Nephron (organoid): ENCODE measurements around the gene TUBB2B.
"Not testable (repeated sequence)": the region's sequence is repeated elsewhere in the genome, so short reads cannot be mapped to it uniquely, and the experiment has no call there.

Experiments
- H3K27ac Mint-ChIP-seq, 3 experiments: 2 replicates each; pipeline ENCODE4 v1.8.0; 2020; ENCODE audit warnings: mixed read lengths in 3 of 3, mild to moderate bottlenecking in 2 of 3, moderate library complexity in 1 of 3
- H3K27me3 Mint-ChIP-seq: 2 replicates; pipeline ENCODE4 v1.8.0; 2021; ENCODE audit warnings: low read depth, mild to moderate bottlenecking, moderate library complexity, mixed read lengths
- H3K36me3 Mint-ChIP-seq: 2 replicates; pipeline ENCODE4 v1.8.0; 2020; ENCODE audit warnings: low read depth, mixed read lengths
- H3K4me1 Mint-ChIP-seq: 2 replicates; pipeline ENCODE4 v1.8.0; 2020; ENCODE audit warnings: mixed read lengths
- H3K4me3 Mint-ChIP-seq, 3 experiments: 2 replicates each; pipeline ENCODE4 v1.8.0; 2020; ENCODE audit warnings: mild to moderate bottlenecking in 3 of 3, mixed read lengths in 3 of 3, moderate library complexity in 2 of 3
- H3K9me3 Mint-ChIP-seq: 2 replicates; pipeline ENCODE4 v1.8.0; 2020; ENCODE audit warnings: mixed read lengths
- TF ChIP-seq, protein P1 (sequence below), 3 experiments: fragments of 200-600 bp; sonication (generic); IDR thresholded peaks; one replicate each; pipeline ENCODE4 v1.5.0; 2021; ENCODE audit warnings: antibody characterized with exemption in 3 of 3; ENCODE audit not compliant: unreplicated experiment in 3 of 3

TUBB2B gene

GRCh38 chr6:3190779-3191178 lies 36.7 kb downstream of the TUBB2B start:
- Mint-ChIP-seq H3K36me3 (no peaks in the 10 kb centered on the region), H3K27me3 (peaks cover 8% of the 10 kb centered on the region), H3K27ac (no peak overlapping the region), H3K9me3 (no peaks in the 10 kb centered on the region), H3K4me1 (no peaks in the 10 kb centered on the region), H3K4me3 (no peak overlapping the region)
- TF ChIP-seq, protein P1, sequence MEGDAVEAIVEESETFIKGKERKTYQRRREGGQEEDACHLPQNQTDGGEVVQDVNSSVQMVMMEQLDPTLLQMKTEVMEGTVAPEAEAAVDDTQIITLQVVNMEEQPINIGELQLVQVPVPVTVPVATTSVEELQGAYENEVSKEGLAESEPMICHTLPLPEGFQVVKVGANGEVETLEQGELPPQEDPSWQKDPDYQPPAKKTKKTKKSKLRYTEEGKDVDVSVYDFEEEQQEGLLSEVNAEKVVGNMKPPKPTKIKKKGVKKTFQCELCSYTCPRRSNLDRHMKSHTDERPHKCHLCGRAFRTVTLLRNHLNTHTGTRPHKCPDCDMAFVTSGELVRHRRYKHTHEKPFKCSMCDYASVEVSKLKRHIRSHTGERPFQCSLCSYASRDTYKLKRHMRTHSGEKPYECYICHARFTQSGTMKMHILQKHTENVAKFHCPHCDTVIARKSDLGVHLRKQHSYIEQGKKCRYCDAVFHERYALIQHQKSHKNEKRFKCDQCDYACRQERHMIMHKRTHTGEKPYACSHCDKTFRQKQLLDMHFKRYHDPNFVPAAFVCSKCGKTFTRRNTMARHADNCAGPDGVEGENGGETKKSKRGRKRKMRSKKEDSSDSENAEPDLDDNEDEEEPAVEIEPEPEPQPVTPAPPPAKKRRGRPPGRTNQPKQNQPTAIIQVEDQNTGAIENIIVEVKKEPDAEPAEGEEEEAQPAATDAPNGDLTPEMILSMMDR (IDR thresholded peaks at IDR 0.05; ENCODE audit: unreplicated experiment in 3 of 3) = no peak

DNA sequence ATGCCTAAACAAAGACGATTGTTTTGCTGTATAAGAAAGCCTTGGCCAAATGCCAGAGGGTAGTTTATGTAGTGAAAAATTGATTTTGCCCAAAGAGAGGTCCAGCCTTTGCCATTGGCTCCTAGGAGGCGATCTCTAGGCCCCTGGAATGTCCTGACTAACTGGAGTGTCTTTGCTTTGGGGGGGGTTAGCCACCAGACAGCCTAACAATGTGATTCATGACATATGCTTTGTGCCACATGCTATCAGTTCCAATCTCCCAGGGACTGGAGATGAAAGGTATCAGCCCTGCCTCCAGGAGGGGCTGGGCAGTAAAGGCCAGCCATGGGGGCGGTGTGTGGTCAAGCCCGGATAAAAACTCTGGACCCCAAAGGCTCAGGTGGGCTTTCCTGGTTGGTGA lies 37.4 kb downstream of the TUBB2B start:
- H3K4me3 Mint-ChIP-seq = no peak overlapping the region
- no peaks in the 10 kb centered on the region for H3K9me3 Mint-ChIP-seq
- TF ChIP-seq, protein P1 (IDR thresholded peaks at IDR 0.05; ENCODE audit: unreplicated experiment in 3 of 3) = no peak
- H3K27me3 Mint-ChIP-seq = peaks cover 13% of the 10 kb centered on the region
- H3K27ac Mint-ChIP-seq = no peak overlapping the region
- H3K36me3 Mint-ChIP-seq = no peaks in the 10 kb centered on the region
- H3K4me1 Mint-ChIP-seq = no peaks in the 10 kb centered on the region

DNA sequence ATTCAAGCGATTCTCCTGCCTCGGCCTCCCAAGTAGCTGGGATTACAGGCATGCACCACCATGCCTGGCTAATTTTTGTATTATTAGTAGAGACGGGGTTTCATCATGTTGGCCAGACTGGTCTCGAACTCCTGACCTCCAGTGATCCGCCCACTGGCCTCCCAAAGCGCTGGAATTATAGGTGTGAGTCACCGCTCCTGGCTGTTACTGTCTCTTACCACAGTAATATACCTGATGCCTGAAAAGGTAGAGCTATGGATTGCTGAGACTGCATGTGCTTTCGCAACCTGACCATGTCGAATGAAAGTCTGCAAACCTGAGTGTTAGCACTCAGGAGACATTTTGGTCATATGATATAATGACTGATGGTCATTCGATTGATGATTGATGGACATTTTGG lies 38.3 kb downstream of the TUBB2B start:
- H3K36me3 Mint-ChIP-seq, H3K4me1 Mint-ChIP-seq, H3K27ac Mint-ChIP-seq, H3K4me3 Mint-ChIP-seq, H3K9me3 Mint-ChIP-seq: not testable (repeated sequence)
- peaks cover 13% of the 10 kb centered on the region for H3K27me3 Mint-ChIP-seq

DNA sequence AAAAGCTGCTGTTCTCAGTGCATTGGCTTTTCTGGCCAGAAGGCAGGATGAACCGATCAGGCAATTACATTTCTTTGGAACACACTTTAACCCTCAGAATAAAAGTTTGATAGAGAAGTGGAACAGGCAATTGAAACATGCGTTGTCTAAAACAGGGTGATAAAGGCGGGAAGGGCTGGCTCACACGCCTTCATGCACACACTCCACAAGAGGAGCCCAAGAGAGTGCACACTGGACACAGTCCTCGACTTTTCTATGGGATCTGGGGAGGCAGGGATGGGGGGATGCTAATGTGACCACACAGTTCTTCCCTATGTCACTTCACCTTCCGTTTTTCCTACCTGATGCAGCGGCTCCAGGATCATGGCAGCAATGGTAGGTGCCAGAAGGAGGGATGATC lies 39.2 kb downstream of the TUBB2B start:
- H3K9me3 Mint-ChIP-seq = no peaks in the 10 kb centered on the region
- H3K27me3 Mint-ChIP-seq = peaks cover 13% of the 10 kb centered on the region
- no peak overlapping the region for H3K4me3 Mint-ChIP-seq
- TF ChIP-seq, protein P1 (IDR thresholded peaks at IDR 0.05; ENCODE audit: unreplicated experiment in 3 of 3) = no peak
- H3K27ac Mint-ChIP-seq = no peak overlapping the region
- H3K36me3 Mint-ChIP-seq = no peaks in the 10 kb centered on the region
- H3K4me1 Mint-ChIP-seq = no peaks in the 10 kb centered on the region

- Mint-ChIP-seq H3K27me3 (peaks cover 13% of the 10 kb centered on the region), H3K9me3 (no peaks in the 10 kb centered on the region), H3K4me1 (no peaks in the 10 kb centered on the region), H3K36me3 (no peaks in the 10 kb centered on the region), H3K27ac (no peak overlapping the region), H3K4me3 (no peak overlapping the region)
- TF ChIP-seq, protein P1 (IDR thresholded peaks at IDR 0.05; ENCODE audit: unreplicated experiment in 3 of 3) = no peak
Measured at GRCh38 chr6:3186974-3187382, 40.5 kb downstream of the TUBB2B start.

- H3K36me3 Mint-ChIP-seq = no peaks in the 10 kb centered on the region
- no peaks in the 10 kb centered on the region for H3K4me1 Mint-ChIP-seq
- no peaks in the 10 kb centered on the region for H3K9me3 Mint-ChIP-seq
- H3K27ac Mint-ChIP-seq = no peak overlapping the region
- H3K4me3 Mint-ChIP-seq = no peak overlapping the region
- TF ChIP-seq, protein P1 (IDR thresholded peaks at IDR 0.05; ENCODE audit: unreplicated experiment in 3 of 3) = no peak
- H3K27me3 Mint-ChIP-seq = peaks cover 17% of the 10 kb centered on the region
Measured at GRCh38 chr6:3183066-3183465, 44.4 kb downstream of the TUBB2B start.
